GM12878 (cell line): ENCODE measurements around the gene DOCK1. TPM values are rescaled to one million over a fixed set of nuclear protein-coding genes. Genes with fewer than 3 reads are reported as not detected.

ENCODE experiments used
- ATAC-seq: fragments of 200-7000 bp; cut with Tn5 transposase; 3 replicates; pipeline ENCODE4 v1.9.1; 2020; ENCODE audit warnings: mild to moderate bottlenecking, moderate library complexity
- BruUV-seq: library from RNA; stranded (reverse); fragments of 400-500 nt; replicated peaks from 2 replicates; lab custom pipeline; 2021; lab: Mats Ljungman, UMichigan
- CTCF ChIA-PET: fragments of 300-600 bp; sonication (Branson Sonifier 250); formaldehyde crosslinking; extraction: SDS; loops from one replicate; lab custom pipeline; 2021; ENCODE audit warnings: inconsistent platforms; lab: Yijun Ruan, JAX
- POLR2A ChIA-PET: fragments of 350-600 bp; formaldehyde crosslinking; extraction: SDS; loops from one replicate; lab custom pipeline; 2021; ENCODE audit warnings: inconsistent platforms; lab: Charles Lee
- RAD21 ChIA-PET: fragments of 300-600 bp; sonication (Branson Sonifier 250); formaldehyde crosslinking; loops from one replicate; lab custom pipeline; 2023; ENCODE audit warnings: antibody characterized with exemption; ENCODE audit not compliant: unreplicated experiment; lab: Charles Lee
- SMC1A ChIA-PET: fragments of 300-600 bp; sonication (Branson Sonifier 250); formaldehyde crosslinking; loops from one replicate; lab custom pipeline; 2023; ENCODE audit not compliant: unreplicated experiment, uncharacterized antibody; lab: Charles Lee
- DNase-seq: peaks from one replicate; pipeline ENCODE4 v3.0.0-alpha.2; 2011; ENCODE audit warnings: low read depth, low spot score
- FAIRE-seq: peaks from 3 replicates; lab custom pipeline; 2011; peaks lifted over from hg19 to GRCh38; lab: Jason Lieb, UNC
- H2AFZ ChIP-seq: 2 replicates; pipeline ENCODE4 v1.6.0; 2011; ENCODE audit warnings: low read depth, low read length, control low read depth; ENCODE audit not compliant: control insufficient read depth
- H3K27ac ChIP-seq: 2 replicates; pipeline ENCODE4 v1.5.1; 2011; ENCODE audit warnings: control low read depth; ENCODE audit not compliant: control insufficient read depth, insufficient read depth
- H3K27me3 ChIP-seq, 2 experiments: replicated peaks in 1 of 2; 2 replicates each; pipeline versions ENCODE4 v1.6.0 to v1.6.1; 2011; ENCODE audit warnings: low read length in 1 of 2; ENCODE audit not compliant: control insufficient read depth in 2 of 2, insufficient read depth in 2 of 2
- H3K36me3 ChIP-seq, 2 experiments: 2 replicates each; pipeline ENCODE4 v1.5.1; 2011; ENCODE audit warnings: low read length in 1 of 2; ENCODE audit not compliant: control insufficient read depth in 2 of 2, insufficient read depth in 2 of 2
- H3K4me1 ChIP-seq: 2 replicates; pipeline ENCODE4 v1.6.1; 2011; ENCODE audit warnings: mild to moderate bottlenecking, low read length, moderate library complexity, mixed read lengths; ENCODE audit not compliant: control insufficient read depth, insufficient read depth
- H3K4me2 ChIP-seq: 2 replicates; pipeline ENCODE4 v1.6.0; 2011; ENCODE audit warnings: control low read depth; ENCODE audit not compliant: control insufficient read depth, insufficient read depth
- H3K4me3 ChIP-seq: fragments of 200-600 bp; sonication (generic); 2 replicates; pipeline ENCODE4 v1.5.1; 2016
- H3K79me2 ChIP-seq: 2 replicates; pipeline ENCODE4 v1.6.0; 2011; ENCODE audit warnings: low read length; ENCODE audit not compliant: control insufficient read depth, insufficient read depth
- H3K9ac ChIP-seq: 2 replicates; pipeline ENCODE4 v1.8.0; 2011; ENCODE audit warnings: low read length, control low read depth, mixed read lengths; ENCODE audit not compliant: control insufficient read depth, insufficient read depth
- H3K9me3 ChIP-seq: replicated peaks from 3 replicates; pipeline ENCODE4 v1.5.1; 2011; ENCODE audit warnings: mild to moderate bottlenecking, low read length; ENCODE audit not compliant: control insufficient read depth, insufficient read depth
- H4K20me1 ChIP-seq: 2 replicates; pipeline ENCODE4 v1.6.0; 2011; ENCODE audit not compliant: control insufficient read depth, insufficient read depth
- ESRRA ChIP-seq: IDR thresholded peaks from 2 replicates; pipeline ENCODE4 v1.6.1; 2012; ENCODE audit warnings: mild to moderate bottlenecking, low read length, improper control_type of control experiment
- HDAC6 ChIP-seq: fragments of 200-600 bp; sonication (generic); IDR thresholded peaks from one replicate; pipeline ENCODE4 v1.8.0; 2017; ENCODE audit warnings: antibody characterized with exemption; ENCODE audit not compliant: unreplicated experiment
- HDGF ChIP-seq: fragments of 450-650 bp; IDR thresholded peaks from 2 replicates; pipeline ENCODE4 v1.6.1; 2016; ENCODE audit warnings: antibody characterized with exemption
- NBN ChIP-seq: fragments of 450-650 bp; IDR thresholded peaks from 2 replicates; pipeline ENCODE4 v1.6.1; 2016
- POLR2AphosphoS5 ChIP-seq: IDR thresholded peaks from 2 replicates; pipeline ENCODE4 v1.6.1; 2011; ENCODE audit warnings: mild to moderate bottlenecking, low read length, inconsistent platforms
- RAD51 ChIP-seq: fragments of 450-650 bp; IDR thresholded peaks from 2 replicates; pipeline ENCODE4 v1.6.1; 2016; ENCODE audit warnings: moderate library complexity, mild to moderate bottlenecking, inconsistent platforms
- SIN3A ChIP-seq: IDR thresholded peaks from 2 replicates; pipeline ENCODE4 v1.6.1; 2012; ENCODE audit warnings: low read depth, low read length, improper control_type of control experiment
- STAT1 ChIP-seq: fragments of 450-650 bp; conservative IDR thresholded peaks from 2 replicates; pipeline ENCODE4 v1.6.1; 2014; ENCODE audit warnings: antibody characterized with exemption, mild to moderate bottlenecking
- STAT3 ChIP-seq: IDR thresholded peaks from 2 replicates; pipeline ENCODE4 v1.6.1; 2011; ENCODE audit warnings: low read depth, low read length, improper control_type of control experiment
- SUZ12 ChIP-seq: fragments of 200-600 bp; sonication (generic); IDR thresholded peaks from one replicate; pipeline ENCODE4 v1.6.1; 2018; ENCODE audit warnings: antibody characterized with exemption, mild to moderate bottlenecking; ENCODE audit not compliant: unreplicated experiment
- TCF12 ChIP-seq: IDR thresholded peaks from 2 replicates; pipeline ENCODE4 v1.6.1; 2011; ENCODE audit warnings: low read depth, mild to moderate bottlenecking, low read length
- ZNF217 ChIP-seq: fragments of 450-650 bp; IDR thresholded peaks from 2 replicates; pipeline ENCODE4 v1.6.1; 2017; ENCODE audit warnings: antibody characterized with exemption, mild to moderate bottlenecking
- WGBS: methylation state at CpG from one replicate; pipeline ENCODE4 v1.1.6; 2016; ENCODE audit warnings: low lambda C conversion rate; ENCODE audit not compliant: insufficient replicate concordance, insufficient coverage; ENCODE audit errors: missing lambda C conversion rate; 5-methylcytosine and 5-hydroxymethylcytosine counted together
- in situ Hi-C: fragments of 300-500 bp; cut with MboI; formaldehyde crosslinking; loops from 9 replicates; pipeline ENCODE4 v1.14.3; 2018; ENCODE audit warnings: mixed read lengths
- intact Hi-C: fragments of 100-400 bp; cut with micrococcal nuclease; formaldehyde crosslinking; loops from one replicate; pipeline ENCODE4 v1.14.2; 2022; ENCODE audit not compliant: unreplicated experiment
- polyA plus RNA-seq, 11 experiments: library from polyadenylated mRNA; depleted of rRNA in 4 of 11; unstranded in 6 of 11; stranded (reverse) in 5 of 11; fragments of >200 nt; fragmentation: Nextera tagmentation in 4 of 11; fragmentation: Illumina TruSeq in 1 of 11; extraction: Ambion mirVana in 4 of 11; extraction: Trizol in 1 of 11; gene quantifications; 1 replicate in 1 of 11; 2 replicates in 10 of 11; pipeline versions ENCODE4 v1.2.1 to v1.2.3, GENCODE V29; 2011 to 2016; ENCODE audit warnings: inconsistent platforms in 2 of 11, missing spikeins in 2 of 11, low read depth in 1 of 11
- total RNA-seq, 4 experiments: library from RNA; depleted of rRNA in 3 of 4; stranded (reverse); fragments of >200 nt in 3 of 4; fragmentation: Illumina TruSeq in 1 of 4; extraction: Trizol in 1 of 4; gene quantifications; 2 replicates each; pipeline versions ENCODE4 v1.2.1 to v1.2.3, GENCODE V29; 2013 to 2021
- TF ChIP-seq, protein P1 (sequence below): fragments of 450-650 bp; IDR thresholded peaks from 2 replicates; pipeline ENCODE4 v1.6.1; 2017; ENCODE audit warnings: antibody characterized with exemption, mild to moderate bottlenecking, moderate library complexity
- TF ChIP-seq, protein P2 (sequence below): IDR thresholded peaks from 2 replicates; pipeline ENCODE4 v1.6.1; 2012; ENCODE audit warnings: low read depth, low read length, improper control_type of control experiment

DOCK1 gene
- total and polyA plus RNA-seq, 10 of the 15 experiments (the other 5 are each of a cell fraction or from before 2014, with no cell fraction given), result 0.05 to 0.18 TPM; not detected in 8

DNA sequence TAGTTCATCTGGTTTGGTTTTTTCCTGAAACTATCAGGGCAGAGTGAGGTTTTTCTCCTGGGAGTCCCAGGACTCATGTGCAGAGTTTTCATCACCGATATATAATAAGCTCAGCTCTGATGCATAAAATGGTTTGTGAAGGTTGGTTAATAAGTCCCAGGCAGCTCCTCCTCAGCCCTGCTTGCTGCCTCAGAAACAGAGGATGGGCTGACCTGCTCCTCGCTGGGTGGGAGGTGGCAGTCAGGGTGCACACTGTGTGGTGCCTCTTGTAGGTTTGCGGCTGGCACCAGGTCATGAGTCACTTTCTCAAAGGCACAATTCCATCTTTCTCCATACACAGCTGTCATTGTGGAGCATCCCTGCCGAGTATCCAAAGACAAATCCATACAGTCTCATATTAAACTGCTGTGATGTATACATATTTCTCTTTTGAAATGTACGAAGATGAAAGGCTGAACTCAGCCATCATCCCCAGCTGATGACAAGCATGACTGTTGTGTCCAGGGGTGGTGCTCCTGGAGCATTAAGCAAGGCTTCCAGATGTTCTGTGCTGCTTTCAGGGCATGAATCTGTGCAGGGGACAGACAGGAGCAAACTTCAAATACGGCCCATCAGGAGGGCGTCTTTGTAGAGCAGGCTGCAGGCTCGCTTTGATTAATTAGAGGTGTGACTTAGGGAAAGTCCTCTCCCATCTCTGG lies 518.1 kb downstream of the DOCK1 start:
- Histone ChIP-seq H3K9ac (no peak overlapping the region), H3K79me2 (no peaks in the 10 kb centered on the region), H3K4me3 (no peak overlapping the region), H3K4me2 (no peak overlapping the region), H2AFZ (no peak overlapping the region), H3K27ac (no peak overlapping the region), H3K4me1 (no peaks in the 10 kb centered on the region), H4K20me1 (no peaks in the 10 kb centered on the region), H3K36me3 (no peaks in the 10 kb centered on the region), H3K27me3 (no peaks in the 10 kb centered on the region), H3K9me3 (no peaks in the 10 kb centered on the region)
- ChIA-PET CTCF (no interaction called here), POLR2A (no interaction called here), RAD21 (no interaction called here), SMC1A (no interaction called here)
- 29% methylated on average over 8 of the region's 8 CpGs for WGBS
- FAIRE-seq, result no peak
- TF ChIP-seq STAT3, result no peak
- TF ChIP-seq, protein P1, sequence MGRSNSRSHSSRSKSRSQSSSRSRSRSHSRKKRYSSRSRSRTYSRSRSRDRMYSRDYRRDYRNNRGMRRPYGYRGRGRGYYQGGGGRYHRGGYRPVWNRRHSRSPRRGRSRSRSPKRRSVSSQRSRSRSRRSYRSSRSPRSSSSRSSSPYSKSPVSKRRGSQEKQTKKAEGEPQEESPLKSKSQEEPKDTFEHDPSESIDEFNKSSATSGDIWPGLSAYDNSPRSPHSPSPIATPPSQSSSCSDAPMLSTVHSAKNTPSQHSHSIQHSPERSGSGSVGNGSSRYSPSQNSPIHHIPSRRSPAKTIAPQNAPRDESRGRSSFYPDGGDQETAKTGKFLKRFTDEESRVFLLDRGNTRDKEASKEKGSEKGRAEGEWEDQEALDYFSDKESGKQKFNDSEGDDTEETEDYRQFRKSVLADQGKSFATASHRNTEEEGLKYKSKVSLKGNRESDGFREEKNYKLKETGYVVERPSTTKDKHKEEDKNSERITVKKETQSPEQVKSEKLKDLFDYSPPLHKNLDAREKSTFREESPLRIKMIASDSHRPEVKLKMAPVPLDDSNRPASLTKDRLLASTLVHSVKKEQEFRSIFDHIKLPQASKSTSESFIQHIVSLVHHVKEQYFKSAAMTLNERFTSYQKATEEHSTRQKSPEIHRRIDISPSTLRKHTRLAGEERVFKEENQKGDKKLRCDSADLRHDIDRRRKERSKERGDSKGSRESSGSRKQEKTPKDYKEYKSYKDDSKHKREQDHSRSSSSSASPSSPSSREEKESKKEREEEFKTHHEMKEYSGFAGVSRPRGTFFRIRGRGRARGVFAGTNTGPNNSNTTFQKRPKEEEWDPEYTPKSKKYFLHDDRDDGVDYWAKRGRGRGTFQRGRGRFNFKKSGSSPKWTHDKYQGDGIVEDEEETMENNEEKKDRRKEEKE, result no peak
- TF ChIP-seq ESRRA, result no peak
- TF ChIP-seq HDAC6, result no peak
- TF ChIP-seq ZNF217, result no peak
- no peak for TF ChIP-seq STAT1
- no peak for TF ChIP-seq SIN3A
- TF ChIP-seq TCF12, result no peak
- TF ChIP-seq RAD51, result no peak
- no peak for TF ChIP-seq NBN
- no peak for TF ChIP-seq SUZ12
- TF ChIP-seq, protein P2, sequence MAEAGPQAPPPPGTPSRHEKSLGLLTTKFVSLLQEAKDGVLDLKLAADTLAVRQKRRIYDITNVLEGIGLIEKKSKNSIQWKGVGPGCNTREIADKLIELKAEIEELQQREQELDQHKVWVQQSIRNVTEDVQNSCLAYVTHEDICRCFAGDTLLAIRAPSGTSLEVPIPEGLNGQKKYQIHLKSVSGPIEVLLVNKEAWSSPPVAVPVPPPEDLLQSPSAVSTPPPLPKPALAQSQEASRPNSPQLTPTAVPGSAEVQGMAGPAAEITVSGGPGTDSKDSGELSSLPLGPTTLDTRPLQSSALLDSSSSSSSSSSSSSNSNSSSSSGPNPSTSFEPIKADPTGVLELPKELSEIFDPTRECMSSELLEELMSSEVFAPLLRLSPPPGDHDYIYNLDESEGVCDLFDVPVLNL, result no peak
- TF ChIP-seq POLR2AphosphoS5, result no peak
- TF ChIP-seq HDGF, result no peak
- no peak for ATAC-seq
- in situ Hi-C loops, result no loop called here
- BruUV-seq, result no TSS peak
- no peak for DNase-seq
- intact Hi-C loops, result no loop called here
